Stimulated activated CD4-positive, alpha-beta T cell treated with anti-CD3 and anti-CD28 coated beads, Interleukin-1b, Interleukin-23, amount 100 ng/mL, for 24 hours (primary cell): ENCODE results near the gene SLC23A3.

ENCODE experiments used
- DNase-seq, 4 experiments: peaks; one replicate each; pipeline ENCODE4 v3.0.0-alpha.2; 2020; ENCODE audit warnings: low read depth in 4 of 4, low spot score in 1 of 4

SLC23A3 gene

DNA sequence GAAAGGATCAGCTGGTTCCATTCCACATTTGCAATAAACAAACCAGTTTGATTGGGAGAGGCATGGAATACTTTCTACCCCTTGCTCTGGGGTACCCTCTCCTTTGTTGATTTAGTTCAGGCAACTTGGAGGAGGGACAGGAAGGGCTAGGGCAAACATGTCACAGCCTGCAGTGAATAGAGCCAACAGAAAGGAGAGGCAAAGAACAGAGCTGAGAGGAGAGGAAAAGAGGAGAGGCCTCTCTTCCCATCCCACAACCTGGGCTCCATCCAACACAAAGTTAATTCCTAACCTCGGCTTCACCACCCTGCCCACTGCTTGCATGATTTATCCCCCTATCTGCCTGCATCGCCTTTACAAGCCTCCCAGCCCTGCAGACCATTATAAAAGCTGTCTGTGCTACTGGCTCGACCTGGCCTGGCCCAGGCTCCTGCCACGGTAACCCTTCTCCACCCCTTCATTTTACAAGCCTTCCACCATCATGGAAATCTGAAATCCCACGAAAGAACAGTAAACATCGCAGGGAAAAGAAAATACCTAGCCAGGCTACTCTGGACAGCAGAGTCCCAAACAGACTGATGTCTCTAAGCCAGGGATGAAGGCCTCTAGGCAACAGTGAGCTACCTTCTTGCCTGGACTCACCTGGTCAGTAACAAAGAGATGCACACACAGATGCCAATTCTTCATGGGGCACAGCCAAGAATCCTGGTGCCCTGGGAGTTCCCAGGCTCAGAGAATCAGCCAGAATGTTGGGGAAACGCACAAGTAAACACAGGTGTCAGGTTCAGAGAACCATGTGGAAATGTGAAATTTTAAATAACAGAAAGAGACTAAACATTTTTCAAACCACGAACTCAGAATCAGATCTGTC lies 52.8 kb downstream of the SLC23A3 start:
- no peak for DNase-seq

DNA sequence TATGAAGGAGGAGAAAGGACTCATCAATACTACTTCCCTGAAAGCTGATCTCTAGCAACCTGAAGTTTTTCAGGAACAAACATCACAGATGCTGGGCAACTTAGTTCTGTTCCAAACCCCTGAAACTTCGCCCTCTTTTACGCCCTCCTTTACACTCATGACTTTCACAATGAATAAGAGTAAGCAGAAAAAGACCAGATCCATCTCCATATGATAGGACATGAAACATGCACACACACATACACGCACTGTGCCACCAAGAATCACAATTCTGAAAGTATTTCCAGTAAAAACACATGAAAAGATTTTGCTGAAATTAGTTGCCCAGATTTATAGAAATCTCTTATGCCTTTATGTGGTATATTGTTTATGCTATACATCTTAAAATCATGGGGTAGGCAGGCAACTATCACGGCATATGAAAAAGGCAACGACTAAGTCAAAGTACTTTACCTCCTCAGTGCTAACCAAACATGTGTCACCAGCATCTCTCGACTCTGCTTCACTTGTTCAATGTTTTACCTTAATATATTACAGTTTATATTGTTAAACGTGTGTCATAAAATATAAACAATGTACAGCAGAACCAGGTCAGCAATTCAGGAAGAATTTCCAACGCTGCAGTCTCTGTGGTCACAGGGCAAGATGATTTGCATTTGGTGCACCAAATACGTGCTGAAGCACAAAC lies 57.0 kb downstream of the SLC23A3 start:
- DNase-seq = no peak

DNA sequence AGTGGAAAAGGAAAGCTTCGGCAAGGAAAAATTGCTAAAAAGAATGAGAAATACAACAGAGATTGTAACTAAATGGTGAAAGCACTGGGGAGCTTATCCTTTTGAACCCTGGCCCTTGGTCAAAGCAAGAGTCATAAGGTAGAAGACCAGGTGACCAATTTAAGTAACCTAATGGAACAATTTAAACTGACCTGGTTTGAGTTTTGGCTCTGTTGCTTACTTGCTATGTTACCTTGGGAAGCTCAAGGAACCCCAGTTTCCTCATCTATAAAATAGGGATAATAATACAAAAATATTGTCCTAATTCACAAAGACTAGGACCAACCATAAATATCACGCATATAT lies 57.8 kb downstream of the SLC23A3 start:
- DNase-seq = no peak
